Measurements from ENCODE around the gene B3GNT2.
A peak's percentile ranks its signal among the peaks of the same experiment; 100 is the strongest.
"Not testable (repeated sequence)": the region's sequence is repeated elsewhere in the genome, so short reads cannot be mapped to it uniquely, and the experiment has no call there.

The B3GNT2 gene

GRCh38 chr2:62195421-62196277 is at the start of gene B3GNT2:
TSS of gene B3GNT2 (plus strand) at chr2:62196115. CDS start at chr2:62222221, 26,106 bp downstream.
- DNase-seq (ENCODE audit: low spot score) = peak; percentile 79

- DNase-seq (ENCODE audit: low spot score) = not testable (repeated sequence)
Observed at GRCh38 chr2:62146790-62147189, 49.1 kb upstream of the B3GNT2 start.

GRCh38 chr2:62147610-62148301 is 48.2 kb upstream of the B3GNT2 start:
- no peak for DNase-seq (ENCODE audit: low spot score)

- DNase-seq (ENCODE audit: low spot score) = no peak
Observed at GRCh38 chr2:62149708-62150107, 46.2 kb upstream of the B3GNT2 start.

GRCh38 chr2:62150597-62151305 is 45.2 kb upstream of the B3GNT2 start:
- DNase-seq (ENCODE audit: low spot score) = no peak

- DNase-seq (ENCODE audit: low spot score) = no peak
Observed at GRCh38 chr2:62151306-62151638, 44.6 kb upstream of the B3GNT2 start.

GRCh38 chr2:62152000-62152399 is 43.9 kb upstream of the B3GNT2 start:
- DNase-seq (ENCODE audit: low spot score) = no peak

- no peak for DNase-seq (ENCODE audit: low spot score)
Observed at GRCh38 chr2:62156861-62157496, 38.9 kb upstream of the B3GNT2 start.

GRCh38 chr2:62158444-62159121 is 37.3 kb upstream of the B3GNT2 start:
- DNase-seq (ENCODE audit: low spot score) = no peak

- not testable (repeated sequence) for DNase-seq (ENCODE audit: low spot score)
Observed at GRCh38 chr2:62160691-62161090, 35.2 kb upstream of the B3GNT2 start.

- no peak for DNase-seq (ENCODE audit: low spot score)
Observed at GRCh38 chr2:62163106-62163831, 32.6 kb upstream of the B3GNT2 start.

GRCh38 chr2:62163834-62164233 is 32.1 kb upstream of the B3GNT2 start:
- no peak for DNase-seq (ENCODE audit: low spot score)

GRCh38 chr2:62175728-62176127 is 20.2 kb upstream of the B3GNT2 start:
- DNase-seq (ENCODE audit: low spot score) = no peak

- no peak for DNase-seq (ENCODE audit: low spot score)
Observed at GRCh38 chr2:62176801-62177200, 19.1 kb upstream of the B3GNT2 start.

- no peak for DNase-seq (ENCODE audit: low spot score)
Observed at GRCh38 chr2:62177392-62178049, 18.4 kb upstream of the B3GNT2 start.

- no peak for DNase-seq (ENCODE audit: low spot score)
Observed at GRCh38 chr2:62178741-62179271, 17.1 kb upstream of the B3GNT2 start.

GRCh38 chr2:62180975-62181374 is 14.9 kb upstream of the B3GNT2 start:
- DNase-seq (ENCODE audit: low spot score) = no peak

GRCh38 chr2:62181843-62182242 is 14.1 kb upstream of the B3GNT2 start:
- DNase-seq (ENCODE audit: low spot score) = no peak

GRCh38 chr2:62184512-62185230 is 11.2 kb upstream of the B3GNT2 start:
- no peak for DNase-seq (ENCODE audit: low spot score)
